ENCODE data around the gene PRM1.
"Not testable (repeated sequence)": the region's sequence is repeated elsewhere in the genome, so short reads cannot be mapped to it uniquely, and the experiment has no call there.

The PRM1 gene

GRCh38 chr16:11314309-11314894 lies 33.3 kb upstream of the PRM1 start:
- no peak for DNase-seq (ENCODE audit: low spot score)

- no peak for DNase-seq (ENCODE audit: low spot score)
Measured at GRCh38 chr16:11313493-11314308, 32.6 kb upstream of the PRM1 start.

- DNase-seq (ENCODE audit: low spot score) = no peak
Measured at GRCh38 chr16:11312718-11313492, 31.8 kb upstream of the PRM1 start.

- DNase-seq (ENCODE audit: low spot score) = no peak
Measured at GRCh38 chr16:11310997-11311561, 29.9 kb upstream of the PRM1 start.

- DNase-seq (ENCODE audit: low spot score) = no peak
Measured at GRCh38 chr16:11310634-11310977, 29.5 kb upstream of the PRM1 start.

- DNase-seq (ENCODE audit: low spot score) = no peak
Measured at GRCh38 chr16:11309895-11310633, 28.9 kb upstream of the PRM1 start.

GRCh38 chr16:11308493-11309283 lies 27.6 kb upstream of the PRM1 start:
- no peak for DNase-seq (ENCODE audit: low spot score)

- DNase-seq (ENCODE audit: low spot score) = no peak
Measured at GRCh38 chr16:11307639-11308492, 26.7 kb upstream of the PRM1 start.

GRCh38 chr16:11306997-11307638 lies 26.0 kb upstream of the PRM1 start:
- no peak for DNase-seq (ENCODE audit: low spot score)

GRCh38 chr16:11306381-11306780 lies 25.3 kb upstream of the PRM1 start:
- DNase-seq (ENCODE audit: low spot score) = no peak

GRCh38 chr16:11303405-11304138 lies 22.4 kb upstream of the PRM1 start:
- no peak for DNase-seq (ENCODE audit: low spot score)

- no peak for DNase-seq (ENCODE audit: low spot score)
Measured at GRCh38 chr16:11302977-11303376, 21.8 kb upstream of the PRM1 start.

- DNase-seq (ENCODE audit: low spot score) = no peak
Measured at GRCh38 chr16:11301645-11302501, 20.7 kb upstream of the PRM1 start.

GRCh38 chr16:11300560-11300892 lies 19.4 kb upstream of the PRM1 start:
- DNase-seq (ENCODE audit: low spot score) = no peak

- DNase-seq (ENCODE audit: low spot score) = no peak
Measured at GRCh38 chr16:11299865-11300559, 18.9 kb upstream of the PRM1 start.

- DNase-seq (ENCODE audit: low spot score) = not testable (repeated sequence)
Measured at GRCh38 chr16:11298950-11299547, 17.9 kb upstream of the PRM1 start.
